ENCODE results near the gene PTPN5.

PTPN5 gene

DNA sequence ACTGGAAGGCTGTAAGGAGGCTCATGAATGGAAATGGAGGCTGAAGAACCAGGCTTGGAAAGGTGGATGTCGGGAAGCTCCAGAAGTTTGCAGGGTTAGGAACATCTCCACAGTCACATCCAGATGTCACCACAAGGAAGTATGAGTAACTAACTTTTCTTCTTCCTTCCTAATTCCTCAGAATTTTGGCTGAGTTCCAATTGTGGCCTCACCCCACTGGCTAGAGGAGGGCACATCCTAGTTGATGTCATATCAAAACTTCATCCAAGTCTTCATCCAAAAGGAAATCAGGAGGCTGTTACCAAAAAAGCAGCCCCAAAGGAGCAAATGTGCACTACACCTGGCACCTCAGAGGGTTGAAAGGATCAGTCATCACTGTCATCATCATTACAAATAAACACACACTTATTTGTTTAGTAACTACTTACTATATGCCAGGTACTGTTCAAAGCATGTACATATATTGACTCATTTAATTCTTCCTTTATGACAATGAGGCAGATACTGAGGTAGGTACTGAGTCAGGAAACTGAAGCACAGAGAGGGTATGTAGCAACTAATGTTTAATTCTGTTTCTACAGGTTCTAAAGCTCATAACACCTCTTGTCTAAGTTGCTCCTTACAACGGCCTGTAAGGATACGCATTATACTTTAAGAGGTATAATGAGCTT lies 7.3 kb upstream of the PTPN5 start:
- TF ChIP-seq, protein P1, sequence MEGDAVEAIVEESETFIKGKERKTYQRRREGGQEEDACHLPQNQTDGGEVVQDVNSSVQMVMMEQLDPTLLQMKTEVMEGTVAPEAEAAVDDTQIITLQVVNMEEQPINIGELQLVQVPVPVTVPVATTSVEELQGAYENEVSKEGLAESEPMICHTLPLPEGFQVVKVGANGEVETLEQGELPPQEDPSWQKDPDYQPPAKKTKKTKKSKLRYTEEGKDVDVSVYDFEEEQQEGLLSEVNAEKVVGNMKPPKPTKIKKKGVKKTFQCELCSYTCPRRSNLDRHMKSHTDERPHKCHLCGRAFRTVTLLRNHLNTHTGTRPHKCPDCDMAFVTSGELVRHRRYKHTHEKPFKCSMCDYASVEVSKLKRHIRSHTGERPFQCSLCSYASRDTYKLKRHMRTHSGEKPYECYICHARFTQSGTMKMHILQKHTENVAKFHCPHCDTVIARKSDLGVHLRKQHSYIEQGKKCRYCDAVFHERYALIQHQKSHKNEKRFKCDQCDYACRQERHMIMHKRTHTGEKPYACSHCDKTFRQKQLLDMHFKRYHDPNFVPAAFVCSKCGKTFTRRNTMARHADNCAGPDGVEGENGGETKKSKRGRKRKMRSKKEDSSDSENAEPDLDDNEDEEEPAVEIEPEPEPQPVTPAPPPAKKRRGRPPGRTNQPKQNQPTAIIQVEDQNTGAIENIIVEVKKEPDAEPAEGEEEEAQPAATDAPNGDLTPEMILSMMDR (IDR thresholded peaks at IDR 0.05; ENCODE audit: insufficient read depth, low read length, missing control alignments), result no peak
- no peak for DNase-seq (ENCODE audit: low read depth, low spot score)
- ChIA-PET CTCF (interaction anchor here (3.6 to 4.1 kb wide), 2 partner anchors 23 to 683 kb away, joined by 13 to 16 read pairs; no protein-coding TSS in a partner anchor), POLR2A (no interaction called here)
- H3K4me3 ChIP-seq (ENCODE audit: low read depth, low read length), result no peak overlapping the region

DNA sequence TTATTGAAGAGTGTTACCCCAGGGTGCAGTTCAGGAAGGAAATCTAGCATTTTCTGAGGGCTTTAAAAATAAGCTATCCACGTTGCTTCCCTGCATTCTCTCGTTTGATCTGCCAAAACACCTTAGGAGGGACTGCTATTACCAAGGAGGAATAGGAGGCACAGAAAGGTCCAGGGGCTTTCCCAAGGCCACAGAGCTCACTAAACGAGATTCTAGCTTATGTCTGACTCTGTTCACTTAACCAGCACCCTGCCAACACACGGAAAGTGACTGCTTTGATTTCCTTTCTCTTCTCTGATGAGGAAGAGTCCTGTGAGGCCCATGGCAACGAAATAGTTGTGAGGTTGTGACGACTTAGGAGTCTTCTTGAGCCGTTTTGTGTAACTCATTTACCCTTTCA lies 3.4 kb upstream of the PTPN5 start:
- H3K4me3 ChIP-seq (ENCODE audit: low read depth, low read length), result no peak overlapping the region
- ChIA-PET CTCF (interaction anchor here (1.2 to 2.0 kb wide), 2 partner anchors 20 to 679 kb away, joined by 3 to 5 read pairs; no protein-coding TSS in a partner anchor), POLR2A (no interaction called here)
- DNase-seq (ENCODE audit: low read depth, low spot score), result no peak
- TF ChIP-seq, protein P1 (IDR thresholded peaks at IDR 0.05; ENCODE audit: insufficient read depth, low read length, missing control alignments), result no peak

DNA sequence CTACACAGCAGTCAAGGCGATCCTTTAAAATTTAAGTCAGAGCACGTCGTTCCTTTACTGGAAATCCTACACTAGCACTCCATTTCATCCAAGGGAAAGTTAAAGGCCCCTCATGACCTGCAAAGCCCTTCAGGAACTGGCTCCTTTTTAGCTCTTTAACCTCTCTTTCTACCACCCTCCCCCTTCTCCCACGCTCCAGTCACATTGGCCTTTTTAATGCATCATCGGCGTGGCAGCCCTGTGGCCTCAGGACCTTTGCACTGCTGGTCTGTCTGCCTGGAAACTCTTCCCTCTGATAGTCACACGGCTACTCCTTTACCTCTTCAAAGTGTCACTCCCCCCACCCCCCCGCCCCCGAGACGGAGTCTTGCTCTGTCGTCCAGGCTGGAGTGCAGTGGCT lies 1.2 kb upstream of the PTPN5 start:
- no peak for DNase-seq (ENCODE audit: low read depth, low spot score)
- POLR2A ChIA-PET, result no interaction called here
- CTCF ChIA-PET, result interaction anchor here (1.4 to 1.5 kb wide), 2 partner anchors 10 to 17 kb away, joined by 6 to 7 read pairs; no protein-coding TSS in a partner anchor
- H3K4me3 ChIP-seq (ENCODE audit: low read depth, low read length), result no peak overlapping the region
- TF ChIP-seq, protein P1 (IDR thresholded peaks at IDR 0.05; ENCODE audit: insufficient read depth, low read length, missing control alignments), result no peak

DNA sequence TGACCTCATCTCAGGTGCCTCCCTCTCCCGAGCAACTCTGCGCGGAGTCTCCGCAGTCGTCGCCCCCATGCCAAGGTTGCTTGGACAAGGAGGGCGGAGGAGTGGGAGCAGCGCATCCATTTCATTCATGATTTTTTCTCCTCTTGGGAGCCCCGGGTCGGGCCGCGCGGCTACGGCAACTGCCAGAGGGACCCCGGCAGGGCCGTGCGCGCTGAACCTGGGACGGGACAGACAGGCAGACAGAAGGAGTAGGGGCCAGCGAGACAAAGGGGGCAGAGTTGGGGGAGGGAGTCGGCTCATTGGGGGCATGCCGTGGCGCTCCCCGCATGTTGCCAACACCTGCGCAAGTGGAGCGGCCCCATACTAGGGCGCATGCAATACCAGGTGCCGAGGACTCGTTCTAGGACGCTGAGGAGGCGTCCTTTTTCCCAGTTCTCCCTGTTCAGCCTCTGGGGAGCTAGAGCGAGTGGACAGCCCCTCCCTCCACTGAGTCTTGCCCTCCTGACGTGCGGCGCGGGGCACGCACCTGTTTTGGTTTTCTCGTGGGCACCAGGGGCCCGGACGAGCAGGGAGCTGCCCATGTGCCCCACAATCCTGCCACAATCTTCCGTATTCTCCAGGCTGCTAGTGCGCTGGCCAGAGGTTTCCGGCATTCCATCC lies 501 bp upstream of the PTPN5 start:
- ChIA-PET POLR2A (no interaction called here), CTCF (interaction anchor here (1.4 to 1.5 kb wide), 2 partner anchors 11 to 17 kb away, joined by 6 to 7 read pairs; no protein-coding TSS in a partner anchor)
- TF ChIP-seq, protein P1 (IDR thresholded peaks at IDR 0.05; ENCODE audit: insufficient read depth, low read length, missing control alignments), result no peak
- no peak overlapping the region for H3K4me3 ChIP-seq (ENCODE audit: low read depth, low read length)
- DNase-seq (ENCODE audit: low read depth, low spot score), result no peak

DNA sequence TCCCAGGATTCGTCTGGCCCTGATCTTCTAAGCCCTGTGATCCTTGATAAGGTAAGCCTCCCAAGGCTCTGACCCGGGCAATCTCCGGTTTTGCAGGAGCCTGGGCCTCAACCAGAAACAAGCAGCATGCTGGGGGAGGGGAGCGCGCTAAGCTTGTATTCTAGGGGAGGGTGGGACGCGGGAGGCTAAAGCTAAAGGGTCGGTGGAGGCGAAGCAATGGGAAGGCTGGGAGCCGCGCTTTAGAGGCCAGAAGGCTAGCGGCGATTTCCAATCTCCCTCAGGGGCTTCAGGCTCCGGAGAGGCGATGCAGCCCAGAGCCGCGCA lies 753 bp downstream of the PTPN5 start:
- CTCF ChIA-PET, result interaction anchor here (0.7 to 1.3 kb wide), 2 partner anchors 11 to 15 kb away, joined by 3 to 4 read pairs; no protein-coding TSS in a partner anchor
- DNase-seq (ENCODE audit: low read depth, low spot score), result no peak
- POLR2A ChIA-PET, result no interaction called here
- TF ChIP-seq, protein P1 (IDR thresholded peaks at IDR 0.05; ENCODE audit: insufficient read depth, low read length, missing control alignments), result no peak
- H3K4me3 ChIP-seq (ENCODE audit: low read depth, low read length), result no peak overlapping the region

DNA sequence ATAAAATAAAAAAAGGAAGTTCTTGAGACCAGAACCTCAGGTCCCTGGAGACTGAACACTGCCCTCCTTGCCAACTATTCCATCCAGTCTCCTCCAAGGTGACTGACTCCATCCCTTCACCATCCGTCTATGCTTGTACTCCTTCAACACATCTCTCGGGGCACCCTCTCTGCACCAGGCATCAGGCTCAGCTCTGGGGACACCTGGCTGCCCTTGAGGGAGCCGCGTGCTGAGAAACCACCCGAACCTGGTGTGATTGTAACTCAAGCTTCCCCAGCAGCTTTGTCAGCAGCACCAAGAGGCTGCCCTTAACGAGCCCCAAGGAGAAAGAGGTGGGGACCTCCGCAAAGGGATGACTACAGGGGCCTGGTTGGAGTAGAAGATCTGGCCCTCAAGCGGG lies 1.7 kb downstream of the PTPN5 start:
- CTCF ChIA-PET, result interaction anchor here (1.3 to 3.5 kb wide), 2 partner anchors 14 to 15 kb away, joined by 4 to 9 read pairs; no protein-coding TSS in a partner anchor
- TF ChIP-seq, protein P1 (IDR thresholded peaks at IDR 0.05; ENCODE audit: insufficient read depth, low read length, missing control alignments), result no peak
- H3K4me3 ChIP-seq (ENCODE audit: low read depth, low read length), result no peak overlapping the region
- DNase-seq (ENCODE audit: low read depth, low spot score), result no peak
- POLR2A ChIA-PET, result no interaction called here

All from AG04449 (cell line).